NOMO-1 treated with DMSO at 0.1 percent for 48 hours (cell line): ENCODE results near the gene PDE4D.

Experiments used
- DNase-seq: peaks from one replicate; lab custom pipeline; 2025; ENCODE audit not compliant: unreplicated experiment; lab: John Stamatoyannopoulos, UW

Gene PDE4D

DNA sequence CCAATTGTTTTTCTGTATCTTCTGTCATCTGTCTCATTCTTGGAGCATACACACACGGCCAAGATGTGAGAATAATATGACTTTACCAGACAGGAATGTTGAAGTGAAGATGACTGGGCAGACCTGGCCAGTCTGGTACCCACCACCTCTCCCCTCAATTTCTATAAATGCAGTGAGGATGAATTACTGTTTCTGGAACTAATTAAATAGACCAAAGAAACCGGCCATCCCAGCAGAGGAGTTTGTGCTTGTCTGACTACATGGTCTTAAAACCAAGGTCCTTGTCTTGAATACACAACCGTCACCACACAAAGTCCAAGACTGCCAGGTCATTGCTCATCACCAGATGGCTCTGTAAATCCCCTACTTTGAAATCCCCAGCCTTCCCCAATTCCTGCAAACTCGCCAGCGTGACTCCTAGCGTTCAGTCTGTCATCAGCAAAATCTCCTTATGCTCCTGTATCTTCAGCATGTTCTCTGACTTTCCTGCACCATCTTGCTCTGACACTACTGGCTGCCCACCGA lies 147.2 kb downstream of the PDE4D start:
- DNase-seq = no peak

DNA sequence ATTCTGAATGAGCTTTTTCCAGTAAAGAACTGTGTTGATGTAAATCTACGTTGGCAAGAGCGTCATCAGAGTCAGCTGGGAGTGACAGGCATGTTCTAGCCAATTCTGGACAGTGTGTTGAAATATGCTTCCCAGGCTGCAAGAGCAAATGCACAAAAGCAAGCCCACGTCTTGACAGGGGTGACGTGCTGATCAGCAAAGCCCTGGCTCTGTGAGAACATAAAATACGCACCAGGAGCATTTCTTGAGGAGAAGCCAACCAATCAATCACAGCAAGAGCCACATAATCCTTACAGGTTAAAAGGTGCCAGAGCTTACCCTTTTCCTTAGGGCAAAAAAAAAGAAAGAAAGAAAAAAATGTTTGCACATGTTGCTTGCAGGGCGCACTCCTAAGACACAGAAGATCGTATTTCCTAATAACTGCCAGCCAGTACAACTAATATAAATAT lies 148.1 kb downstream of the PDE4D start:
- no peak for DNase-seq

DNA sequence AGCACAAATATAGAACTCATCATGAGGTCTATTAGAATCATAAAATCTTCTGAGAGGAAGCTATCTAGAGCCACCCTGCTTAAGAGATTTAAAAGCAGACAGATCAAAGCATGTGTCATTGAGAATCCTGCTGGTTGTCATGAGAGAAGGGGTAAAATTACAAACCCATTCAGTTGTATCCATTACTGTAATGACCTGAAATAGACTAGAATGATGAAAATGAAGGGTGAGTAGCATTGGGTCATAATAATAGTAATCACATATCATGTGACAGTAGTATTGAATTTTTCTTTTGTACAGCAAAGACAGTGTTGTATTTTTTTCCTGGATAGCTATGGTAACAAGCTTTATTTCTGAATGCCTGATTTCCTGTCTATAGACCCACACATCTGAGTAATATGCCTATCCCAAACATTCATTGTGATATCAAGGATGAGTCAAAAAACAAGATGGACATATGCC lies 149.0 kb downstream of the PDE4D start:
- no peak for DNase-seq

- DNase-seq = no peak
Observed at GRCh38 chr5:59741599-59741998, 151.9 kb downstream of the PDE4D start.

DNA sequence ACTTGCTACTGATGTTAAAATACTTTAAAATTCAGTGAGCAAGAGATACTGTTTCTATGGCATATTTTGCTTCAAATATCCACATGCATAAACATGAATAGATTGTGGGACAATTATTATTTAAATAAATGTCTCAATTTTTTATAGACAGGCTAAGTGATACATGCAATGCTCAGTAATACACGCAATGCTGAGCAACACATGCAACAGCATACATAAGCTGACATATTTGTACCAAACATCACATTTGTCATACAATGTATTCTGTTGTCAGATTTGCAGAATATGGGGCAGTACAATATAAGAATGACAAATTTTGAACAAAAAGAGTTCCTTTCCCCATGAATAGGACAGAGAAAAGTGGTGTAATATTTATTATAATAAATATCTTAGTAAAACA lies 155.5 kb downstream of the PDE4D start:
- no peak for DNase-seq

DNA sequence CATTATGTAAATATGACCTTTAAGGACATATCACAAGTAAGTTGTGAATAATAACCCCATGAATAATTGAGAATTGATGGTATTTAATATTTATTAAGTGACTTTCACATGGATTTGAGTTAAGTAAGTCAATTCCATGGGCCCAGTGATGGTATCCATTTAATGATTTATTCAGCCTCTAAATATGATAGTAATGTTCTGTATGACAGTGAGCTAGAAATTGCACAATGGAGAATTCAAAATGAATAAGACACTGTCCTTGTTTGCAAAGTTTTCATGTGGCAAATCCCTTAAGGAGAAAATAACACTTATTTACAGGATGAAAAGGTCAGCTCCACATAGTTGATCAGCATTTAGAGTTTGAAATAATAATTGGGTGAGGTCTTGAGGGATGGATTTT lies 160.7 kb downstream of the PDE4D start:
- no peak for DNase-seq

DNA sequence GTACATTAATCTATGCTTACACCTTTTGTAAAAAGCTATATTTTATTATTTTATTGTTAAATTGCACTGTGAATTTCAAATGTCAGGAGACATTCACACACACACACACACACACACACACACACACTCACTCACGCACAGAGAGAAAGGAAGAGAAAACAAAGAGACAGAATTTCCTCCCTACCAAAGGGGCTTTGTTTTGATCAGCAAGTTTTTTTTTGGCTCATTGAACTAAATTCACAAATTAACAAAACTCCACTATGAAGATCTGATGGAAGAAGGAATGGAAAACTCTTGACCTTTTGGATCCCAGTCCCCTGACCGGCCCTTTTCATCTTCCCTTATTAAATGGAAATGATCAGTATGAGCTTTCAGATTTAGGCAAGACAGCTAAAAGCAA lies 161.2 kb downstream of the PDE4D start:
- DNase-seq = no peak

GRCh38 chr5:59731809-59732208 lies 161.7 kb downstream of the PDE4D start:
- no peak for DNase-seq

DNA sequence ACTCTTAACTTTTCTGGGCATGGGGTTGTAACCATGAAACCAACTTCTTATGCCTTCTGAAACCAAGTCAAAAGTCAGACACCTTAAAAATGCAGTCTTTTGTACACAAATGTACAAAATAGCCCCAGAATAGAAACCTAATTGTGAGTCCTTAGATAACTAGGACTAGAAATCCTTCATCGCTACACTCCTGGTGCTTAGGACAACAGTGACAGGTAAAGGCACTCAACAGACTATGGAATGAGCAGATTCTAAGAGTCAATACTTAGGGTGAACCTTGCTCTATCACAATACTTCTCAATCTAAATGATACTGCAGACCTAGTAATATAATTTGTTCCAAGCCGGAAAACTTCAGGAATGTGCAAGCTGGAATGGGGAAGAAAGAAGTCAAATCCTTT lies 163.7 kb downstream of the PDE4D start:
- no peak for DNase-seq

- no peak for DNase-seq
Observed at GRCh38 chr5:59729357-59729756, 164.2 kb downstream of the PDE4D start.

- no peak for DNase-seq
Observed at GRCh38 chr5:59728356-59728755, 165.2 kb downstream of the PDE4D start.

DNA sequence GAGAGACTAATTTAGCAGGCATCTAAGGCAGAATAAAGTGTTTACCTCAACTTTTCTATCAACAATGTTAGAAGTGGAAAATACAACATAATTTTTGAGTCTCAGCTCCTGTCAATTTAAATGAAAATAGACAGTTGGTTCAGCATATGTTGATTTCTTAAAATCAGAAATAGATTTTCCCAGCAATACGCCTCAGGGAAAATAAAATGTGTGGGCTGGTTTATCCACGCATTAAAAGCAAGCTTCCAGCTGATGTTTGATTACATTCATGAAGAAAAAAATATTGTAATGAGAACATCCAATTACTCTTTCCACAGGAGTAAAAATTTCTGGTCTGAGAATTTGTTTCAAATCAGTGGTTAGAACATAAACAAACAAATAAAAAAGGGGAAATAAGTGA lies 166.3 kb downstream of the PDE4D start:
- DNase-seq = no peak

- no peak for DNase-seq
Observed at GRCh38 chr5:59725392-59725767, 168.1 kb downstream of the PDE4D start.

DNA sequence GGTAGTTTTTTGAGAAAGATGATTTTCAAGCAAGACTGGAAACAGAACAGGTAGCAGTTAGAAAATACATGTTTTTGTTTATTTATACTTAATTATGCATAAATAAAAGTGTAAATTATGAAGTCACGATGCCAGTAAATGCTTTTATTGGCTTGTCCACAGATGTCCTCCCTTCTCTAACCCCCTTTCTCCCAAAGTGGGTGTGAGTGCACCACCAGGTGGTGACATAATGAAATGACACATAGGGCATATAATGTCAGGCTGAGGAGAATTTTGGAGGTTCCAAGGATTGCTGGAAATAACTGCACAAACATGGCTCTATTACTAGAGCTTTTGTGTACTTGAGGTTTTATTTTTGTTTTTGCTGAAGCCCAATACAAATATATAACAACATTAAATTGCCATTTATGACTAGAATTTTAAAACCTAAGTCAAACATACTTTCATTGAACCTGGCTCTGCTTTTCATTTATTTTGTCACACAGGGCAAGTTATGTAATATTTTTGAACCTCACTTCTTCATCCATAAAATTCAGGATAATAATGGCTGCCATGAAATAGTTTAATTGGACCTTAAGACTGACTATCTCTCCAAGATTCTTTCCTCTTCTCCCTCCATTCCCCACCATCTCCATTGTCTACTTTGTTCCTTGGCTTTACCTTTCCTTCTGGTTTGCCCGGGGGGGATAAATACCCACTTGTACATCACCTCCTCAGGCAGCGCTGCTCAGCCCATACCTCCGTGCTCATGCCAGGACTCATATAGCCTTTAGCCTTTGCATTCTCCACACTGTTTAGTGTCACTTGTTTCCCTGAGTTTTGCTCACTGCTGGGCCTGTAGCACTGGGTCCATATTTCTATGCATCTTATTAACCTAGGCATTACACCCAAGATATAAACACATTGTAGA lies 168.8 kb downstream of the PDE4D start:
- peak; percentile 17 for DNase-seq

DNA sequence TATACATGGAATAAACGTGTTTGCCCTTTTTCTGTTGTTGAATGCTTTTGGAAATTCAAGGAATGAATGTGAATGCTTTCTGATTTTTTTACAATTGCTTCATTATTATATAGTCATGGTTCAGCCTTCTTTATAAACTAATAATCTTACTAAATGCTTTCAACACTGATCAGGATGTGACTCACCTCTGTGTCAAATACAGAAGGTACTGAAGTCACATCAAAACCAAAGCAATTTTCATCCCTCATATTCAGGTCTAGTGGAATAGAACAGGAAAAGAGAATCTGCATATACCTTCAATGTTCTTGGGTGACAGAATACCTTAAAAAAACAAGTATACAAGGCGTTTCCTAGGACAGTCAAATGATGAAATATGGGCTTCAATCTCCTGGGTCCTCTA lies 170.7 kb downstream of the PDE4D start:
- DNase-seq = no peak

DNA sequence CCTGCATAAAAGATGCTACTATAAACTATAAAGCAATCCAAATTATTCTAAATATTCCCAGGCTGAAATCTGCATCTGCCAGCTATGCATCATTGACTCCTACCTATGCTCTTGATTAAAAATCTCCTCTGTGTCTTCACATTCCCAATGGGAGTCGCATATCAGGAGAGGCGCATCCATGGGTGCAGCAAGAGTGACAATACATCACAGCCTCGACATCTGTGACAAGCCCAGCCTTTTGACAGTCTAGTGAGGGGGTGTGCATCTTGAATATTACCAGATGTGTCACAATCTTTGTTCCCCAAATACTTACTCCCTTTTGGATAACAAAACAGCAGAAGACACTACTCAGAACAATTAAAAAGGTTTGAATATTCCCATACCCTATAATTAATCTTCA lies 171.8 kb downstream of the PDE4D start:
- no peak for DNase-seq

GRCh38 chr5:59720063-59720462 lies 173.5 kb downstream of the PDE4D start:
- DNase-seq = no peak

DNA sequence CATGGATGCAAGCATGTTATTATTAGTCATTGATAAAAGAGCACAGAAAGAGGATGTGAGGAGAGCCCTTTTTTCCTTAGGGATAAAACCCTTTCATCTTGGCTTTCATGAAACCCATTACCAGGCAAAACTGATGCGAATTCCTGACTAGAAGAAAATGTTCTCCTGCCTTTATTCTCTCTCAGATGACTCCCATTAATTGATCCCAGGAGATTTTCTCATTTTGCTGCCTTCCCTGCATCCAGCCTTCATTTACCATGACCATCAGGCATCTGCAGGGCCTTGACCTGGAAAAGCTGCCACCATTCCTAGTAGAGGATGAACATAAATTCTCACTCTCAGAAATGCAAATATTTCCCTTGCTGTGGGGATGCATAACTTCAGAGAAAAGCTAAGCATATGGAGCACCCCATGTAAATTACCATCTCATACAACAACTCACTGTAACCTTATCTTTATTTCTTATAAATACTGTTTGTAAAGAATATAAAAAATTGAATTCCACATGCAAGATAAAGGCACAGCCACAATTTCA lies 176.5 kb downstream of the PDE4D start:
- DNase-seq = no peak

- no peak for DNase-seq
Observed at GRCh38 chr5:59716029-59716428, 177.5 kb downstream of the PDE4D start.

DNA sequence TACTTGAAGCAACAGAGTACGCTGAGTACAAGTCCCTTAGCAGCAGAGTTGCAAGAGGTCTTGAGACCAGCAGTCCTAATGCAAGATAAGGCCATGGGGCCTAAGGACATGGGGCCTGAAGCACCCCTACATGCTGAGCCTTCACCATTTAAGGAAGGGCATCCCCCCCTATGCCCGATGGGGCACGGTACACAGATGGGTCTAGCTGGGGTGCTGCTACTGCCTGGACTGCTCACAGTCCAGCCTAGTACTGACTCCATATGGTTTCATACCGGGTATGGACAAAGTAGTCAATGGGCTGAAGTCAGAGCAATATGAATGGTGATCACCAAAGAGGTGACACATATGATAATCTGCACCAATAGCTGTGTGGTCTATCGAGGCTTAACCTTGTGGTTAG lies 178.3 kb downstream of the PDE4D start:
- no peak for DNase-seq

DNA sequence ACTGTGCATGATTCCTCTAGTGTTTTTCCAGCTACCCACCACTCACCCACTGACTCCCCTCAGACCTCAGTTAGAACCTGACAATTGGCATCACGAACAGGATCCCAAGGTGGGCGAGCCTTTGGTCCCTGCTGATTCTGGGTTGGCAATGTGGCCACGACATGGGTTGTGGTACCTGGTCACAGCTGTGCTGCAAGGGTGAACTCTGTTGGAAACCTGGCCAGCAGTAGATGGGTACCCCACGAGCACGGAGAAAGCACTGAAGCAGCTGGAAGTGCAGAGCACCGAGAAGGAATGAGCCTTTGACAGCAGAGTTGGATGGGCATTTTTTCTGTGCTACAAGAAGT lies 180.1 kb downstream of the PDE4D start:
- no peak for DNase-seq

DNA sequence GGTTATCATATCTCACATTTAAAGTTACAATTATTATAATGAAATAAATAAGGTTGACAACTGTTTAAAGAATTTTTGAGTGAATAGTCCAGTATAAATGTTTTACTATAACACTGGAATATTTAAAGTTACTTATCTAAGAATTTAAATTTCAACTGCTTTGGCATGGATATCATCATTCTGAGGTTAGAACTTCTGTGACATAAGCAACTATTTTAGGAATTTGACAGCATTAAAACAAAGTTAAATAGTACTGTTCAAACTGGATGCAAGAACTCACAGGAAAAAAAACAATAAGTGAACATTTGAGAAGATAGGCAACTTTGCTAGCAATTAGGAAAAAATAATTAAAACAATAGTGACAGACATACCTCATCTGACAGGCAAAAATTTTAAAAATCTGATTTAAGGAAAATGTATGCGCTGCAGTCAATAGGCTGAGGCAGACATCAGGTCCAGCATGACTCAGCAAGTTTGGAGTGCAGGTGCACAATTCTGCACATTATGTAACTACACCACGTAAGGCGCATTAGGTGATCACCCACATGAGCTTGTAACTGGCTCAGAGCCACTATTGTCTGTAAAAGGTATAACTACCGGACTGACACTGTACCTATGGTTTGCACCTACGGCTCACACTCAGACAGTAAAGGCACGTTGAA lies 180.6 kb downstream of the PDE4D start:
- no peak for DNase-seq
